WTC11 (cell line): Measurements from ENCODE around the gene DYNC1I1.

Experiments
- ATF6 ChIP-seq: sonication (generic); formaldehyde crosslinking; IDR thresholded peaks from 2 replicates; pipeline ENCODE4 v1.8.1; 2023; ENCODE audit warnings: mild to moderate bottlenecking, missing genetic modification reagents
- CDX4 ChIP-seq: fragments of 250-450 bp; sonication (Bioruptor Pico); IDR thresholded peaks from 2 replicates; pipeline ENCODE4 v1.9.0; 2021; ENCODE audit warnings: moderate library complexity, mild to moderate bottlenecking, inconsistent platforms, borderline replicate concordance
- CREB1 ChIP-seq: sonication (generic); formaldehyde crosslinking; IDR thresholded peaks from 2 replicates; pipeline ENCODE4 v1.8.0; 2023; ENCODE audit warnings: mild to moderate bottlenecking, missing genetic modification reagents
- CTCF ChIP-seq: fragments of 200-600 bp; IDR thresholded peaks from 2 replicates; pipeline ENCODE4 v1.8.0; 2022; ENCODE audit warnings: antibody characterized with exemption
- ETV6 ChIP-seq: sonication (generic); formaldehyde crosslinking; IDR thresholded peaks from 2 replicates; pipeline ENCODE4 v1.8.1; 2022; ENCODE audit warnings: mild to moderate bottlenecking, missing genetic modification reagents
- GABPB1 ChIP-seq: sonication (generic); formaldehyde crosslinking; IDR thresholded peaks from 2 replicates; pipeline ENCODE4 v1.8.1; 2023; ENCODE audit warnings: mild to moderate bottlenecking, missing genetic modification reagents
- JUN ChIP-seq: sonication (generic); formaldehyde crosslinking; IDR thresholded peaks from 2 replicates; pipeline ENCODE4 v1.8.0; 2023; ENCODE audit warnings: mild to moderate bottlenecking, missing genetic modification reagents

- TF ChIP-seq CTCF (no peak), JUN (CRISPR knock-in tag) (no peak), CDX4 (CRISPR knock-in tag) (no peak), GABPB1 (no peak), ATF6 (CRISPR knock-in tag) (no peak), CREB1 (no peak), ETV6 (CRISPR knock-in tag) (no peak)
Observed at GRCh38 chr7:95788884-95789283, 16.5 kb downstream of the DYNC1I1 start.
